ENCODE data around the gene TRPV5.

DNA sequence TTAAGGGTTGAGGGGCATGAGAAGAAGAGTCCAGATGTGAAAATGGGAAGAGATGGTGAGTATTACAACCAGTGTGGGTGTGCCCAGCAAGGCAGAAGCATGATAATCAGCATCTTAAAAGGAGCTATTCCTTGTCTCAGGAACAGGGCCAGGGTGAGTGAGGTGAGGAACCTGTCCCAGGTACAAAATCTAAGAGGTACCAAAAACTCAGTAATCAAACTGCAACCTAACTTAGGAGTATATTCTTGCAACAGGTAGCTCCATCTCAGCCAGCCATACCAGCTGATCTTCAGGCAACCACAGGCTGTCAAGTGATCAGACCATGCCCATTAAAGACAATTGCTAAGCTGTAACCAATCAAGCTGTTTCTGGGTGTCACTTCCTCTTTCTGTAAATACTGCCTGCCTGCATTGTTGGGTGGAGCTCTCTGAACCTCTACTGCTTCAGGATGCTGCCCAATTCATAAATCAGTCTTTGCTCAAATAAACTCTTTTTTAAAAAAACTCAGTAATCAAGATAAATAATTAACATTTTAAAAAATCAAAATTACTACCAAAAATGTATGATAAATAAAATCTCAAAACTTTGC lies 21.2 kb upstream of the TRPV5 start:
- TF ChIP-seq POLR2AphosphoS5 (IDR thresholded peaks at IDR 0.05) = no peak
- TF ChIP-seq CTCF (IDR thresholded peaks at IDR 0.05) = no peak
